ENCODE results near the gene CFAP61.

DNA sequence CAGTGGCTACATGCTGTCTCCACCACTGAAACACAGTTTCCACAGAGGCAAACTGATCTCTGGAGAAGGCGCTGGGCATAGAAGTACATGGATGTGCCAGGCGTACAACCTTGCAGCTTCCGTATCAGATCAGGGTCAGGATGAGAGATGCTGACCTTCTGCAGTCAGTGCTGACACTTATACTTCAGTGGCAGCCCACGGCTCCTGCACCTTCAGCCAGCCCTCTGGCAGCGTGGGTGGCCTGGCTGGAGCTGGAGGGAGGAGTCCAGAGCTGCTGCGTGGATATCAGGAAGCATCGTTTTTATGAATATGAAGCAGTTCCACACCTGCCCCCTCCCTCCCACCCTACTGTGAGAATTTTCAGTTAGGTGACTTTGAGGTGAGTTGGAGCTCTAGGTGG, 149.3 kb downstream of the CFAP61 start:
- TF ChIP-seq, protein P1, sequence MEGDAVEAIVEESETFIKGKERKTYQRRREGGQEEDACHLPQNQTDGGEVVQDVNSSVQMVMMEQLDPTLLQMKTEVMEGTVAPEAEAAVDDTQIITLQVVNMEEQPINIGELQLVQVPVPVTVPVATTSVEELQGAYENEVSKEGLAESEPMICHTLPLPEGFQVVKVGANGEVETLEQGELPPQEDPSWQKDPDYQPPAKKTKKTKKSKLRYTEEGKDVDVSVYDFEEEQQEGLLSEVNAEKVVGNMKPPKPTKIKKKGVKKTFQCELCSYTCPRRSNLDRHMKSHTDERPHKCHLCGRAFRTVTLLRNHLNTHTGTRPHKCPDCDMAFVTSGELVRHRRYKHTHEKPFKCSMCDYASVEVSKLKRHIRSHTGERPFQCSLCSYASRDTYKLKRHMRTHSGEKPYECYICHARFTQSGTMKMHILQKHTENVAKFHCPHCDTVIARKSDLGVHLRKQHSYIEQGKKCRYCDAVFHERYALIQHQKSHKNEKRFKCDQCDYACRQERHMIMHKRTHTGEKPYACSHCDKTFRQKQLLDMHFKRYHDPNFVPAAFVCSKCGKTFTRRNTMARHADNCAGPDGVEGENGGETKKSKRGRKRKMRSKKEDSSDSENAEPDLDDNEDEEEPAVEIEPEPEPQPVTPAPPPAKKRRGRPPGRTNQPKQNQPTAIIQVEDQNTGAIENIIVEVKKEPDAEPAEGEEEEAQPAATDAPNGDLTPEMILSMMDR (IDR thresholded peaks at IDR 0.05 in 8 of 11, conservative IDR thresholded peaks at IDR 0.05 in 3 of 11): no peak
- TF ChIP-seq POLR2A (IDR thresholded peaks at IDR 0.05): no peak
